Stimulated activated CD4-positive, alpha-beta T cell treated with anti-CD3 and anti-CD28 coated beads, Interleukin-2, amount 100 ng/mL, for 4 hours (primary cell): ENCODE measurements around the gene NOC4L.
"Not testable (repeated sequence)": the region's sequence is repeated elsewhere in the genome, so short reads cannot be mapped to it uniquely, and the experiment has no call there.

ENCODE experiments used
- DNase-seq: peaks from one replicate; pipeline ENCODE4 v3.0.0-alpha.2; 2020; ENCODE audit warnings: low read depth

The NOC4L gene

DNA sequence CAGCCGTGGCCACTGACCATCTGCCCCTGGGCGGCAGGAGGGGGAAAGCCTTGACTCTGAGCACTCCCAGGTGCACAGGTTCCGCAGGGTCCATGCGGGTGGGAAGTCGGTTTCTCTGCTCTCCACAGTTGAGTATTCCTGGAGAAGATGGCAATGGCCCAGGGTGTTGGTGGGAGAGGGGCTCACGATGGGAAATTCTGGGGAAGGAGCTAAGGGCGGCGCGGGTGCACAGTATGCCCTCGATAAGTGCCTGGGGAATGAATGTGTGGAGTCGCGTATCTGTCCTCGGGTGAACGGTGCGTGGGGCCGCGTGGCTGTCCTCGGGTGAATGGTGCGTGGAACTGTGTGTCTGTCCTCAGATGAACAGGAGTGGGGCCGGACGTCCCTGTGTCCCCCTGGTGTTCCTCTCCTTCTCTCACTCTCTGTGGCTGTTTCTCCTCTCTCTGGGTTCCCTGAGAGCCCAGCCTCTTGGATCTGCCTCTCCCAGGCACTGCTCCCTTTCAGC is 38.0 kb downstream of the NOC4L start:
- no peak for DNase-seq

DNA sequence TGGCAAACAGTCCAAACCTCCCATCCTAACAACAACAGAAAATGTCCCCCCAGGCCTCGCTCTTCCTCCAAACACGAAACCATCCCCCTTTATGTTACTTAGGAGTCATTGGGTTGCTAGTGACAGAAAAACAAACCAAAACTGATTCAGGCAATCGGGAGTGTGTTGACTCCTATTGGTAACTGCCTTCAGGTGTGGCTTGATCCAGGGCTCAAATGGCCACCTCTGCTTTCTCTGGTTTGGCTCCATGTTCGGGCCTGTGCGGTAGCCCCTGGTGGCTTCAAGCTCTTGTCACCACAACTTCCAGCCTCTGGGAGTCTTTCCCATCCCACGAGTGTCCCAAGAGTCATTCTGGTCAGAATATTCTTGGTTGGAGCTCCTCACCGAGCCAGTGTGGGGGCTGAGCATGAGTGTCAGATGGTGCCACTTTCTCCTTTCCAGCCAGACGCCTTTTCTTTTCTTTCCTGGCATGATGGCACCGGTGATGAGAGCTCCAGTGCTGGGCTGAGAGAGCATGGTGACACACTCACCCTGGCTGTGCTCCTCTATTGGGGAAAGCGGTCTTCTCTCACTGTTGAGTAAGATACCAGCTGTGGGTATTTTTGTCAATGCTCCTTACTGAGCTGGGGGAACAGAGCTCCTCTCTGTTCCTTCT is 38.6 kb downstream of the NOC4L start:
- no peak for DNase-seq

DNA sequence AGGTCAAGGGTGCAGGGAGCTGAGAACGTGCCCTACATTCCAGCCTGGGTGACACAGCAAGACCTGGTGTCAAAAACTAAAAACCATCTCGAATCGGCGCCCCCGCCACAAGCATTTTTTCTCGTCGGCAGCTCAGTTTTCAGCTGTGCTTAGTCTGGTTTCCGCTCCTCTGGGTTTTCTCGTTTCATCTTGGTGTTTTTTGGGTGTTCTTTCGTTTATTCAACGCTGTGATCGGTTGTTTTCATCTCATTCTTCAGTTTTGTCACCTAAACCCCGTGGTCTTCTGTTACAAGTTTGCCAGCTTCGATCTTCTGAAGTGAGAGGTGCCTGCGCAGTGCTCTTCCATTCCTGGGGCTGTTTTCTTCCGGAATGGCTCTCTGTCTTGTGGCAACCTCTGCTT is 41.4 kb downstream of the NOC4L start:
- DNase-seq: no peak

DNA sequence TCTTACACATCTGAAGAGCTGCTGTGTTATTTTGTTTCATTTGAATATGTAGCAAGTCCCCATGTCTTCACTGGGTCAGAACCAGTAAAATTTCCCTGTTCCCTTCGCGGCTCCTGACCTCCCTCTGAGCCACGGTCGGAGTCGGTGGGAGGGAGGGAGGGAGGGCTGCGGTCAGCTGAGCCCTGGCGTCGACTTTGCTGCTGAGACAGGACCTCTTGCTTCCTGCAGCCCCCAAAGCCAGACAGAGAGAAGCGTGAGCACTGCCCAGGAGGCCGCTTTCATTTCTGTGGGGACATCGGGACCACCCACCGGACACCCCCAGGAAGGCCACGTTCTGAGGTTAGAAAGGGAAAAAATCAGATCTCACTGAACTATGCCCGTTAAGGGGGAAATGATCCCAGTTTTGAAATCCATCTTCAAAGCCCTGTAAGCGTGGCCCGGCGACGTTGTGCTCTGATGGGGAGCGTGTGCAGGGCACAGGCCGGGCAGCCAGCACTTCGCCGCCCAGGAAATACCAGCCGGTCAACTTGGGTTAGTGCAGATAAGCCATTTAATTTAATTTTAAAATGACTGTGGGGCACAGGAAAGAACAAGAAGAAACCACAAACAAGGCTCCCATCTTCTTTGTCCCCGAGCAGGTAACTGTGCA is 42.1 kb downstream of the NOC4L start:
- DNase-seq: no peak

DNA sequence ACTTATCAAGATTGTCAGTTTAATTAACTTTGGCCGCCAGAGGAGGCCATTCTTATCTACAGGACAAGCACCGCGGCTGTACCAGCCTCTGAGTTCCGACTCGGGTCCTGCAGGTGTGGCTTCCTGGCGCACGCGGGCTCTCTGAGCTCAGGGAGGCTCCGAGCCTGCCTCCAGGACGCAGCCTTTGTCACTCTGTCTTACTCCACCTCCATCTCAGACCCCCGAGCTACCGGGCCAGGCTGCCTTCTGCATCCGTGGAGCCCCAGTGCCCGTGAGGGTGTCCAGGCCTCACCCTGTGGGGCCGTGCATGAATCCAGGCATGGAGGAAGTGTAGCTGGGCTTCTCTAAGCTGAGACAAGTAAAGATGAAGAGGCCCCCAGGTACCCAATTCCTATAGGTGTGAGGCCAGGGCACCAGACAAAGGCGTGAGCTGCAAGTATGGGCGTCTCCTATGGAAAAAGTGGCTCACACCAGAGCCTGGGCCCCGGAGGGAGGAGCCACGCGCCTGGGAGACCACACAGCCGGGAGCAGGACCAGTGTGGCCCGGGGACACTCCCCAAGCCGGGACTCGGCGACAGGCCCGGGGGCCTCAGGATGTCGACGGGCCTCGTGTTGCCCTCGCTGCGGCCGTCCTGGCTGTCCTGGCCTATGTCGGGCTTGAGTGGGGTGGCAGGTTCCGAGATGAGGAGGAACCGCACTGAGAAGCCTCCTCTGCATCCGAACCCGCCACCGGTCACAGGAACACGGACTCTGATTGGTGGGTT is 42.8 kb downstream of the NOC4L start:
- no peak for DNase-seq

DNA sequence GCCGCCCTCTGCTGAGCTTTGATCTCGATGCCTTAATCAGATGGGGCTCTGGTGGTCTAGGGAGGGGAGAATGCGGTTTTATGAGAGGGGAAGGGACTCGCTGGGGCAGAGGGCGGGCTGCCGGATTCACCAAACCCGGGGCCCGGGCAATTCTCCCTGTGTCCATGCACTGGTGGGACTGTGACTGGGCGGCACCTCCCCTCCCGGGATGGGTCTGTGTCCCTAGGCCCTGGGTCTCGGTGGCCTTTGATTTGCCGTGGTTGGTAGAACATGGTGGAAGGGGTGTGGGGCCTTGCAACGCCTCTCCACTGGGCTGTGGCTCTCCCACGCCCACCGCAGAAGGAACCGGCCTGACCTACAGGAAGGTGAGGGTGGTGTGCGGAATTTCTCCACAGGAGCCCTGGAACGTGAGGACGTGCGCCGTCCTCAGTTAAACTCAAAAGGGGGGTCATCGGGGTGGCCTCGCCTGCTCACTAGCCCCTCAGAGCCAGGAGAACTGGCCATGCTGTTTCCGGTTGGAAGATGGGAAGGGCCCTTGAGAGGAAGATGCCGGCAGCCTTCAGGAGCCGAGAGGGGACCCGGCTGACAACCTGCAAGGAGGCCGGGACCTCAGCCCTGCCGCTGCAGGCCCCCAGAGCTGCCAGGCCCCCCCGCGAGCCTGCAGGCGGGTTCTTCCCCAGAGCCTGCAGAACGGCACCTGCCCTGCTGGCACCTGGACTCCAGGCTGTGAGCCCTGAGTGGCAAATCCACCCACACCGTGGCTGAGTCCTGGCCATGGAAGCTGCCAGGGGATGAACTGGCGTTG is 43.6 kb downstream of the NOC4L start:
- DNase-seq: no peak

DNA sequence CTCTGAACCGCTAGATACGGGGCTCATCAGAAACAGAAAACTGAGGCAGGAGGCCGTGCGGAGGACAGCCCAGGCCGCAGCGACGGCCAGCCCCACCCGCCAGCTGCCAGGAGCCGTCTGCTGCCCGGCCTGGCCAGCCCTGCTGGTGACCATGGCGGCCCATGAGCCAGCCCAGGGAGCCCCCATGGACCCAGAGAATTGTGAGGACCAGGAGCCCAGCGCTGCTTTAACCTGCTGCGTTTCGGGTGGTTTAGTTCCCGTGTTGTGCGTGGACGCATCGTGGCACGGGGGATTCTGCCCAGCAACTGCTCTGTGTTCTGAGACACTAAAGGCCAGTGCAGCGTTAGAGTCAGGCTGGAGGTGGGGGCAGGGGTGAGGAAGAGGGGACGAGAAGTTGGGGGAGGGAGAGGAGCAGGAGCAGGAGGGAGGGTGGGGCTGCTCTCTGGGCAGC is 44.2 kb downstream of the NOC4L start:
- DNase-seq: no peak

DNA sequence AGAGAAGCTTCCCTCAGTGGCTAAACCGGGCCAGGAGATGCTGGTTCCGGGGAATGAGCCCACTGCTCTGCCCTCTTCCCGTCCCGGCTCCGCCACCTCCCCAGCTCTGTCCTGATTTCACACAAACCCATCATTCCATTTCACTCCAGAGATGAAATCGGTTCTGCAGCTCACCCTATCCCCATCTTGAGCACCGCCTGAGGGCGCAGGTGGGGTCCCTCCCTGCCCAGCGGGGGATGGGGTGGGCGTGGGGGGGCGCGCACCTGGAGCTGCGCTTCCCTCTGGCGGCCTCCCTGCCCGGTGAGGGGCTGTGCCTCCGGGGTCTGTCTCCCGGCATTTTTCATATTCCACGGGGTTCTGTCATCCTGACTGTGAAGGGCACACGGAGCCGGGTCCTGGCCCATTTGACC is 44.7 kb downstream of the NOC4L start:
- no peak for DNase-seq

DNA sequence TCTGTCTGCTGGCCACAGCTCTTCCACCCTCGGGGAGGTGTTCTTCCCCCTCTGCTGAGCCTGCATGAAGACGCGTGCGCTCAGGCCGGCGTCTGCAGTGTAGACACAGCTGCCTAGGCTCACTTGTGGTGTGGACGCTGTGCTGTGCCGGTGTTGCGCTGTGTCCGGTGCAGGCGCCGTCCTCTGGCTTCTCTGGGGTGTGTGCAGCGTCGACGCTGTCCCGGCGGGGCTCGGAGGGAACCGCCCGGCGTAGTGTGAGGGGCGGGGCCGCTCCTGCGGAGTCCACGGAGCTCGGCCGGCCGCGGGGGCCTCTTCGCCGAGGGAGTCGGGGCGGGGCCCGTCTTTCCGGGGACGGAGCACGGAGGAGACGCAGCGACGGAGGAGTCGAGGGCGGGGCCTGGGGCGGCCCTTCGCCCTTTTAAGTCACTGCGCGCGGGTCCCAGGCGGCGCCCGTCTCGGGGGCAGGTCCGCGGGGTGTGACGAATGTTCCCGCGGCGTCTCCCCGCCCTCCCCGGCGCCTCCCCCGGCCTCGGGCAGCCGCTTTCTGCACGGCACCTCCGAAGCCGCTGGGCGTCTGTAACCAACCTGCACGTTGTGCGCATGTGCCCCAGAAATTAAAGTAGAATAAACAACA is 45.2 kb downstream of the NOC4L start:
- peak; percentile 90 for DNase-seq

DNA sequence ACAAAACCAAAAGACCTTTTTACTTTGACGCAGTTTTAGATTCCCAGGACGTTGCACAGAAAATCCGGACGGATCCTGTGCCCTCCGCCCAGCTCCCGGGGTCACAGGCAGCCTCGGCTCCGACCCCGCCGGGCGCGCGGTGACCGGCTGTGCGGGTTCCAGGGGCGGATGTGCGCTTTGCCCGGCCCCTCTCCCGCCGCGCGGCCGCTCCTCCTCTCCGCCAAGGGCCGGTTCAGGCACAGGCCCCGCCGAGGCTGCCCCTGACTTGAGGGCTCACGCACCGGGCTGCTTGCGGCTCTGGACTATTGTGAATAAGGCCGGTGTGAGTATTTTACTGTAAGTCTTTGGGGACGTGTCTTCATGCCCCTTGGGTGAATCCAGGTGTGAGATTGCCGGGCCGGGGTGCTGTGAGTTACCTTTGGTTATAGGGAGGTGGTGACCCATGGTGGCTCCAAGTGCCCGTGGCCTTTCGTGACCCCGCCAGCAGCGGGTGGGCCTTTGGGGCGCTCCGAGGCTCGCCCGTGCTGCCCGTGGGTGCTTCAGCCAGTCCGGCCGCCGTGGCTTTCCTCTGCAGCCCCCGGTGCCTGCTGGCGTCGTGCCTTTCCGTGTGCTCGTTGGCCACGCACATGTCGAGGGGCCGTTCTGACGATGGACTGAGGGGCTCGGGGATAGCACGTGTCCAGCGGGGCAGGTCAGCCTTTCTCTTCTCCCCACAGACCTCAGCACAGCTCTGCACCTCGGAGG is 45.9 kb downstream of the NOC4L start:
- no peak for DNase-seq

DNA sequence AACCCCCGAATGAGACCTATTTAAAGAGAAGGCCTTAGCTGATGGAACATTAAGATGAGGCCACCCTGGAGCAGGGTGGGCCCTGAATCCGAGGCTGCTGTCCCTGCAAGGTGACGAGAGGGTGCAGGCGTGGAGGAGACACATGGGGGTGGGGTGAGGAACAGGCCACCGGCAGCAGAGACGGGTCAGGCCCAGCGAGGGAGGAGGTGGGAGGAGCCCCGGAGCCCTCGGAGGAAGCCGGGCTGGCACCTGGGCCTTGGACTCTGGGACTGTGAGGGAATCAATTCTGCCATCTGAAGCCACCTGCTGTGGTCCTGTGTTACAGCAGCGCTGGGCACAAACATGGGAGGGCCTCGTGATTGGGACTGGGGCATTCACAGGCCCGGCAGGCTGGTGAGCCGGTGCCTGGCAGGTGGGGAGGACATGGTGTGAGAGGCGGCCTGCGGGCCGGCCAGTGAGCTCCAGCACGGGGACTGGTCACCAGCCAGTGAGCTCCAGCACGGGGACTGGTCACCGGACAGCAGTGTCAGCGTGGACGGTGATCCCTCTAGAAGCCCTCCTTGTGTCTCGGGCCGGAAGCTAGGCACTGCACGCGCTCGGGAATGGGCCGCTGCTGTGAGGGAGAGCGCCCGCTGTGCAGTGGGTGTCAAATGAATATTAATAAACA is 46.7 kb downstream of the NOC4L start:
- DNase-seq: no peak

DNA sequence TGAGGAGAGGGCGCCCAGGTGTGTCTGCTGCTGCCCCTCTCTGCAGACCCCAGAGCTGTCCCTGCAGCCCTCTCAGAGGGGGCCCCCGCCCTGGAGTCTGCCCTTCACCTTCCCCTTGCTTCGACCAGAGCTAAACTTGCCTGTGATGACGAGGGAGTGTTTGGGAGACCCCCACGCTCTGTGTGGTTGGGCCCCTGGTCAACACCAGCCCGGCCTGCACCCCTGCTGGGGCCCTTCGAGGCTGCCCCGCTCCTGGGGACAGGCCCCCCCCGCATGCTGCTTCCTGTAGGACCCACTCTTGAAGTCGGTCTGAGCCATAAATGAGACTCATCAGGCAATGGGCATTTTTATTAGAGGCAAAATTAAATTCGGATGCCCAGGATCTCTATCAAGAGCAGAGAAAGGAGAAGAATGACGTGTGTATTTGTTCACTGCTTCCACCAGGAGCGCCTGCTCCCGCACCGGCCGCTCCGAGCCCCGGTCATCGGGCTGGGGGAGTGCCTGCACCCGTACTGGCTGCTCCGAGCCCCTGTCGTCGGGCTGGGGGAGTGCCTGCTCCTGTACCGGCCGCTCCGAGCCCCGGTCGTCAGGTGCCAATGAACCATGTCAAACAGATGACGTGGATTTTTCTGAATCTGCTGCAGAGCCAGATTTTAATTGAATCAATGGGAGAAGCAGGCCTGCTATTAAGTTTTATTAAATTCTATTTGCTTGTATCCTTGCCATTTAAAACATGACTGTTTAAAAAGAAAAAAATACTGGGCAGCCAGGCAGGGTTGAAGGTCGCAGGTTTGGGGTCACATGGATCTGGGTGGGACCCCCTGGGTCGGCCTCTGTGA is 47.7 kb downstream of the NOC4L start:
- no peak for DNase-seq

DNA sequence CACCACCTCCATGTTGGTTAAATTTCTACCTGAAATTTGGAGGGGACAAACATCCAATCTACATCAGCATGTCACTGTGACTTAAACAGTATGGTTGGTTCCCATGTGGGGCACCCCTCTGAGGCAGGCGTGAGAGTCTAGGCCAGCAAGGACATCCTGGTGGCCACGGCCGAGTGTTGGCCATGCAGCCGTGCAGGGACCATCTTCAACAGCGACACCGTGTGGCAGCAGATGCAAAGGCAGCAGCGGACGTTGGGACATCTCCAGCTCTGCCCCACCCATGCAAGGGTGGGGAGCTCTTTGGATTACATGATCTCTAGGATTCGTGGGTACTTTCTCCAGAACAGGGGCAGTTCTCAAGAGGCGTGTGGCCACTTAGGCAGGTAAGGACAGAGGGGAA is 49.8 kb downstream of the NOC4L start:
- no peak for DNase-seq

DNA sequence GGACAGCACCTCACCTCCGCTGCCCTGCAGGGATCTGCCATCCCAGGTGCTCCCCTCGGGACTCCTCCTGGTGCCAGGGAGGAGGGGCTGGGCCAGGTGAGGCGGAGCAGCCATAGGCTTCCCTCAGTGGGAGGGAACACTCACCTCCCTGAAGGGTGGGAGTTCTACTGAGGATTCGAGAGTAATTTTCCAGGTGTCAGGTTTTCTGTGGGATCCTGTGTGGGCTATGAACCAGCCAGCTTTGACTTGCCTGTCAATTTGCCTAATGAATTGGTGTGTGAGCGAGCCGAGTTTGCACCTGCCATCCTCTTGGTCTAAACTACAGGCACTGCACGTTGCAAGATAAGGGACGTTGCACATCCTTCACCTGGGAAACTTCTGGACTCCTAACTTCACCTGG is 50.3 kb downstream of the NOC4L start:
- no peak for DNase-seq

DNA sequence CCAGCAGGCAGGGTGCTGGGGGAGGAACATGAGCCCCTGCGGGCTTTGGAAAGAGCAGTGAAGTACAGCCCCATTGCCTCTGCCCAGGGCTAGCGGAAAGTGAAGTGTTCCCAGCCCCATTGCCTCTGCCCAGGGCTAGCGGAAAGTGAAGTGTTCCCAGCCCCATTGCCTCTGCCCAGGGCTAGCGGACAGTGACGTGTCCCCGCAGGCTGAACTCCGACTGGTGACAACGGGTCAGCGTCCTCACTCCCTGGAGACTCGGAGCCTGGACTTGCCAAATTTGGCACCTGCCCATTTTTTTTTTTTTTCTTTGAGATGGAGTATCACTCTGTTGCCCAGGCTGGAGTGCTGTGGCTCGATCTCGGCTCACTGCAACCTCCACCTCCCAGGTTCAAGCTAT is 51.0 kb downstream of the NOC4L start:
- not testable (repeated sequence) for DNase-seq

DNA sequence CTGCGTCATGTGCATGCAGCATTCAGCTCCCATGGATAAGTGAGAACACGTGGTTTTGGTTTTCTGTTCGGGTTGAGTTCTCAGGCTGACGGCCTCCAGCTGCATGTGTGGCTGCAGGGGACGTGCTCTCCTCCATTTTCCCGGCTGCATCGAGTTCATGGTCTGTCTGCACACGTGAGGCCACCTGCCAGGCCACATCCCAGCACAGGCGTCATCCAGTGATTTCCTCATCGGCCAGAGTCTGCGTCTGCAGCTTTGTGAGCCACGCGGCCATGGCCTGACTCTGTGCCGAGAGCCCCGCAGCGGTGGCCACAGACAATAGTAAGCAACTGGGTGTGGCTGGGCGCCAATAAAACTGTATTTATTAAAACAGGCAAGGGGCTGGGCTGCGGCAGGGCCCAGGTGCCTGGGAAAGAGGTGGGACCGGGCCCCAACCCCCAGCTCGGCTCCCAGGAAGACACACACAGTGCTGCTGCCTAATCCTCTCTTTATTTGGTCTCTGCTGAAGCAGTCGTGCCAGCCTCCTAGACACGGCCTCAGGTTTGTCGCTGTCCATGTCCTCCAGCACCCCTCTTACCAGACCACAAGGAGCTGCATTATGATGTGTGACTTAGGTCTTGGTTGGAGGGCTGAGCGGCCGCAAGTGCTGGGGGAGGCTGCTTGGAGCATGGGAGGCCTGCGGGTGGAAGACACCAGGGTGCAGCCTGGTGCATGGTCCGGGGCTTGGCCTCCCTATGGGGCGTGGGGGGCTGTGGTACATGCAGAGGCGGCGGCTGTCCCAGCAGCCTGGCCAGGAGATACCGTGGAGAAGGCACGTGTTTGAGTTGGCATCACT is 52.0 kb downstream of the NOC4L start:
- no peak for DNase-seq

DNA sequence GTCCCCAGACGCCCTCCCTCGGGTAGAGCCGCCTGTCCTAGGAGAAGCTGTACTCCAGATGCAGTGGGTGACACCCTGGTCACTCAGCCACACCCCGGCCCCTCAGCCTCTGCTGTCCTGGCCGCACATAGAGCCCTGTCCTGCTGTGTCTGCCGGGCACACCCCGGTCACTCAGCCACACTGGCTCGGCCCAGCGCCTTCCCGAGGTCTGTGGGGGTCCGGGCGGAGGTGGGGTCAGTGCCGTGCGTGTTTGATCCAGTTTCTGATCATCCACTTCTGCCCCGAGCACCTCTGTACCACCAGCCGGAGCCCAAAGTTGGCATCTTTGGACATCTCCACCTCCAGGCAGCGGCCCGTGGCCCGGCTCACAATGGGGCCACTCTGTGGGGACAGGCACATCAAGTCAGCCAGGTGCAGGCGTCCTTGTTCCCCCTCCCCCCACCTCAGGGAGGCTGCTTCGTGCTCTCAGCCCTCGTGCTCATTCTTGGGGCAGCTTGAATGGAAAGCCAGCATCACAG is 52.7 kb downstream of the NOC4L start:
- DNase-seq: no peak

DNA sequence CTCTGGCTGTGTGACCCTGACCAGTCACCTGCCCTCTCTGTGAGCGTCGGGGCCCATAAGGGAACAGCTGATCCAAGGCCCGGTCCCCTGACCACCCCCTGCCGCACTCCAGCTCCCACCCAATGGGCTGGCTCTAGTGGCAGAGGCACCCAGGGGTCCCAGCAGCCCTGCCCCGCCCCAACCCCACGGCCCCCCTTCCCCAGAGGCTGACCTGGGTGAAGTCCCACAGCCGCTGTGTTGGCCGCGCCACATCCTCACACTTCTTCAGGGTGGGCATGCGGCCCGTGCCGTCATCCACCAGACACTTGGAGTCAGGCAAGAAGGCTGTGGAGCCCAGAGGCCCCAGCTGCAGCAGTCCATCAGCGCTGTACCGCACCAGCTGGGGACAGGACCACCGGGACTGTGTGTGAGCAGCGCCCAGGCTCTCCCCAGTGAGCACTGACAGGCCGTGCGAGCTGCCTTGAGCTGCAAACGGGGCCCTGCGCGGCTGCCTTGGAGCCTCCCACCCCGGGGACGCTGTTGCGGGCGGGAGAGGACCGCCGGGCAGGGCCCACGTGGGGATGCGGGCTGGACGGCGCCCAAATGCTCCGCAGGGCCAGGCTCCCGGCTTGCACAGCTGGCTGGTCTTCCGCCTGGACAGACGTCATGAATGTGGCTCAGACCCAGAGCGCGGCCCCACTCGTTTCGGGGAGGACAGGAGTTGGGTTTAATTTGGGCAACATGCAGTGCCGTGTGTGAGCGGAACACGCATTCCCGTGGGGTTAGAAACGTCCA is 53.5 kb downstream of the NOC4L start:
- DNase-seq: no peak
